NT2/D1 (cell line): ENCODE data around the gene SAMD3.
"Not testable (repeated sequence)": the region's sequence is repeated elsewhere in the genome, so short reads cannot be mapped to it uniquely, and the experiment has no call there.

Experiments used
- DNase-seq: peaks from one replicate; pipeline ENCODE4 v3.0.0-alpha.2; 2011; ENCODE audit warnings: low read depth, low spot score
- H3K27me3 ChIP-seq: 2 replicates; pipeline ENCODE4 v1.6.0; 2011; ENCODE audit warnings: mild to moderate bottlenecking; ENCODE audit not compliant: insufficient read length, insufficient read depth
- H3K36me3 ChIP-seq: 2 replicates; pipeline ENCODE4 v1.6.1; 2011; ENCODE audit warnings: mild to moderate bottlenecking, low read length, mixed read lengths; ENCODE audit not compliant: insufficient read depth, insufficient read length
- H3K4me1 ChIP-seq: 2 replicates; pipeline ENCODE4 v1.5.1; 2011; ENCODE audit not compliant: insufficient read depth, insufficient read length
- H3K4me3 ChIP-seq: 2 replicates; pipeline ENCODE4 v1.5.1; 2011; ENCODE audit warnings: low read depth; ENCODE audit not compliant: insufficient read length
- H3K9ac ChIP-seq: 2 replicates; pipeline ENCODE4 v1.6.0; 2011; ENCODE audit warnings: low read depth; ENCODE audit not compliant: insufficient read length
- H3K9me3 ChIP-seq: 2 replicates; pipeline ENCODE4 v1.5.1; 2011; ENCODE audit warnings: mild to moderate bottlenecking, low read length; ENCODE audit not compliant: insufficient read depth
- SUZ12 ChIP-seq: IDR thresholded peaks from 2 replicates; pipeline ENCODE4 v1.6.1; 2011; ENCODE audit not compliant: insufficient read length, insufficient read depth; ENCODE audit errors: extremely low read depth
- YY1 ChIP-seq: IDR thresholded peaks from 2 replicates; pipeline ENCODE4 v1.6.1; 2011; ENCODE audit not compliant: insufficient read length, insufficient read depth
- ZNF274 ChIP-seq: IDR thresholded peaks from 2 replicates; pipeline ENCODE4 v1.6.1; 2011; ENCODE audit warnings: mild to moderate bottlenecking, low read depth, low read length

Gene SAMD3

GRCh38 chr6:130119211-130119610 is 103.5 kb downstream of the SAMD3 start:
- Histone ChIP-seq H3K27me3 (no peaks in the 10 kb centered on the region), H3K9ac (no peak overlapping the region), H3K36me3 (no peaks in the 10 kb centered on the region), H3K9me3 (no peaks in the 10 kb centered on the region), H3K4me1 (no peaks in the 10 kb centered on the region), H3K4me3 (no peak overlapping the region)
- no peak for DNase-seq
- TF ChIP-seq SUZ12 (no peak), ZNF274 (no peak), YY1 (no peak)

DNA sequence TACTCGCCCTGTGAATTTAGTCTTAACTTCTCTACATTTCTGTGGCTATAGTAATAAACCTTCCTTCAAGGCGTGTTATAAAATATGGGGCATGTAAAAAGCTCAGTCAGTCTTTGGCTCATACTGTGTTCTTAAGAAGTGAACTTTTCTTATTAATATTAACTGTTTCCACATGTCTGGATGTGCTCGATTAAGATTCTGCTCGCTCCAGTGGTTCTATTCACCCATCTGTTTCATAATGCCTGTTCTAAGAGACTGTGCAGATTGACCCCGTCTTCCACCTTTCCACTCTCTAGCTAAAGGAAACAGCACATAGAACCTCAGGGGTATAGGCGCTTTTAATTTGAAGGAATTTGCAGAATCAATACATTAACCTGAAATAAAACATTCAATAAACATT is 104.5 kb downstream of the SAMD3 start:
- Histone ChIP-seq H3K9ac (no peak overlapping the region), H3K36me3 (no peaks in the 10 kb centered on the region), H3K4me1 (no peaks in the 10 kb centered on the region), H3K9me3 (no peaks in the 10 kb centered on the region), H3K4me3 (no peak overlapping the region), H3K27me3 (no peaks in the 10 kb centered on the region)
- TF ChIP-seq ZNF274, result no peak
- no peak for TF ChIP-seq YY1
- TF ChIP-seq SUZ12, result no peak
- no peak for DNase-seq

- H3K4me1 ChIP-seq, H3K9me3 ChIP-seq, H3K4me3 ChIP-seq, DNase-seq, H3K9ac ChIP-seq, H3K36me3 ChIP-seq, H3K27me3 ChIP-seq: not testable (repeated sequence)
Measured at GRCh38 chr6:130117187-130117701, 105.5 kb downstream of the SAMD3 start.

GRCh38 chr6:130116273-130116672 is 106.5 kb downstream of the SAMD3 start:
- Histone ChIP-seq H3K9ac (no peak overlapping the region), H3K27me3 (no peaks in the 10 kb centered on the region), H3K9me3 (no peaks in the 10 kb centered on the region), H3K4me1 (no peaks in the 10 kb centered on the region), H3K36me3 (no peaks in the 10 kb centered on the region), H3K4me3 (no peak overlapping the region)
- TF ChIP-seq ZNF274 (no peak), SUZ12 (no peak), YY1 (no peak)
- DNase-seq, result no peak

DNA sequence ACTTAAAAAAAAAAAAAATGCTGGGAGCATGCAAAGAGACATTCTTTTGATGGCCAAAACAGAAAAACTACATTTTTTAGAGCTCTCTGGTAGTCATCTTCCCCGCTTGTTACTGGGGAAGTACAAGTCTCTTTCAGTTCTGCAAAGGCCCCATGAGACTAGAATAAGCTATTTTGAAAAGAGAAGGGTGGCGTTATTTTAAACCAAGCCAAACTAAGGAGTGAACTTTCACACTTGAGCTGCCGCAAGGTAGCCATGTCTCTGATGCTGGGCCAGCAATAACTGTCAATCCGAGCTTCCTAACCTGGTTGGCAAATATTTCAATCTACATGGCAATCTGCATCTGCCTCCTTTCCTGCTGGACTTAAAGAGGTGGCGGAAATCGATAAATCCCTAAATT is 107.7 kb downstream of the SAMD3 start:
- Histone ChIP-seq H3K27me3 (no peaks in the 10 kb centered on the region), H3K36me3 (no peaks in the 10 kb centered on the region), H3K9me3 (no peaks in the 10 kb centered on the region), H3K9ac (no peak overlapping the region), H3K4me3 (no peak overlapping the region), H3K4me1 (no peaks in the 10 kb centered on the region)
- TF ChIP-seq YY1 (no peak), SUZ12 (no peak), ZNF274 (no peak)
- DNase-seq, result no peak

DNA sequence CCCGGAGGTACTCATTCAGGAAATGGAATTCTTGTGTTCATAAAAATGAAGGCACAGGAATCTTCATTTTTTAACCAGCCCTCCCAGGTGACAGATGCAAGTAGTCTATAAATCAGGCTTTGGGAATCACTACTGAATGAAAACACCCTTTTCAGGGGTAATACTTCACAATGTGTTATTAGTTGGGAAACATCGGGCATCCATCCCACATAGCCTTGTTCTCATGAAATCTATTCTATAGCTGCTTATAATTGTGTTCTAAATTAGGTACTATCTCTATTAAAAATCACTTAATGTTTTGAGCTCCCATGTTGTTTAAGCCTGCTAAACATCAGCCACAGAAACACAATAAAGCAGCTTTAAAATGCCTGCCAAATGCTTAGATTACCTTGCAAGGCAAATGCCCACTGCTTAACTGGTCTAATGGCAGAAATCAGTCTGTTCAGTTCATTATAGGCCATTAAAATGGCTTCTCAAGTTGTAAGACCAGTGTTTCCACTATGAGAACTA is 109.5 kb downstream of the SAMD3 start:
- H3K4me1 ChIP-seq, result no peaks in the 10 kb centered on the region
- H3K9me3 ChIP-seq, result no peaks in the 10 kb centered on the region
- no peak for DNase-seq
- TF ChIP-seq ZNF274 (no peak), SUZ12 (no peak), YY1 (no peak)
- no peaks in the 10 kb centered on the region for H3K27me3 ChIP-seq
- H3K4me3 ChIP-seq, result no peak overlapping the region
- H3K36me3 ChIP-seq, result no peaks in the 10 kb centered on the region
- no peak overlapping the region for H3K9ac ChIP-seq

- no peaks in the 10 kb centered on the region for H3K27me3 ChIP-seq
- H3K4me3 ChIP-seq, result no peak overlapping the region
- no peak for TF ChIP-seq ZNF274
- no peak for TF ChIP-seq SUZ12
- TF ChIP-seq YY1, result no peak
Measured at GRCh38 chr6:130111031-130111430, 111.7 kb downstream of the SAMD3 start.

DNA sequence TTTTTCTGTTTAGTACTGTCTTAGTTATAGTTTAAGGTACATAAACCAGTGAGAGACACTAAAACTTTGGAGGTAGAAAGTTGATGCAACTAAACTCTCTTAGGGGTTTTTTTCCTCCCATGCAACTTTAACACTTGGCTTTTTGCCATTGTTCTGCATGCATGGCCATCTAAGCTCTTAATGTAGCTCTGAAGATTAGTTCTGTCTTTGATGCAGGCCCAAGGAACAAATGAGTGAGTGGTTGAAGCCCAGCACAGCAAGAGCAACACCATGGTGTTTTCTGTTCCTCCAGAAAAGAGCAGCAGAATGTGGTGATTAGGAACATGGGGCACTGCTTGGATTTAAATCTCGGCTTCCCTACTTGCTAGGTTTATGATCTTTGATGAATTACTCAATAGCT is 115.0 kb downstream of the SAMD3 start:
- Histone ChIP-seq H3K4me1 (no peaks in the 10 kb centered on the region), H3K27me3 (no peaks in the 10 kb centered on the region), H3K4me3 (no peak overlapping the region), H3K36me3 (no peaks in the 10 kb centered on the region), H3K9me3 (no peaks in the 10 kb centered on the region), H3K9ac (no peak overlapping the region)
- DNase-seq, result no peak
- no peak for TF ChIP-seq ZNF274
- no peak for TF ChIP-seq YY1
- no peak for TF ChIP-seq SUZ12

More at GRCh38 chr6:130111031-130111430, 111.7 kb downstream of the SAMD3 start:
- no peak overlapping the region for H3K9ac ChIP-seq
- H3K4me1 ChIP-seq, result no peaks in the 10 kb centered on the region
- H3K9me3 ChIP-seq, result no peaks in the 10 kb centered on the region
- no peaks in the 10 kb centered on the region for H3K36me3 ChIP-seq
- DNase-seq, result no peak
